Neural cell (in vitro differentiated cells): ENCODE results near the gene GFPT1. TPM values are rescaled to one million over a fixed set of nuclear protein-coding genes. Genes with fewer than 3 reads are reported as not detected.

ENCODE experiments used
- H2AFZ ChIP-seq: fragments of 200-600, 300-800 bp; sonication (generic), shearing (Covaris generic); 2 replicates; pipeline ENCODE4 v1.6.0; 2014; ENCODE audit warnings: low read depth, mild to moderate bottlenecking, antibody characterized with exemption, low read length, moderate library complexity
- H3F3A ChIP-seq: fragments of 200-600 bp; shearing (Covaris generic); 2 replicates; pipeline ENCODE4 v1.6.1; 2016; ENCODE audit warnings: mild to moderate bottlenecking, moderate library complexity, mixed read lengths, antibody characterized with exemption, low read length; ENCODE audit not compliant: insufficient read depth, poor library complexity, severe bottlenecking
- H3K27ac ChIP-seq: fragments of 200-600, 300-800 bp; sonication (generic), shearing (Covaris generic); 2 replicates; pipeline ENCODE4 v1.5.1; 2014; ENCODE audit warnings: mild to moderate bottlenecking, low read length, moderate library complexity
- H3K27me3 ChIP-seq: fragments of 300-800, 200-600 bp; sonication (generic), shearing (Covaris generic); 2 replicates; pipeline ENCODE4 v1.6.0; 2014; ENCODE audit warnings: mild to moderate bottlenecking, low read depth, low read length, moderate library complexity; ENCODE audit not compliant: insufficient read depth
- H3K36me3 ChIP-seq: fragments of 300-800, 200-600 bp; sonication (generic), shearing (Covaris generic); 2 replicates; pipeline ENCODE4 v1.5.1; 2014; ENCODE audit warnings: mild to moderate bottlenecking, antibody characterized with exemption, low read length, moderate library complexity; ENCODE audit not compliant: insufficient read depth
- H3K4me2 ChIP-seq: fragments of 300-800, 200-600 bp; sonication (generic), shearing (Covaris generic); 2 replicates; pipeline ENCODE4 v1.6.0; 2014; ENCODE audit warnings: mild to moderate bottlenecking, low read length
- H3K4me3 ChIP-seq: fragments of 300-800, 200-600 bp; sonication (generic), shearing (Covaris generic); 2 replicates; pipeline ENCODE4 v1.5.1; 2014; ENCODE audit warnings: mild to moderate bottlenecking, low read length, moderate library complexity
- H3K79me2 ChIP-seq: fragments of 200-600 bp; shearing (Covaris generic); replicated peaks from 2 replicates; pipeline ENCODE4 v1.6.0; 2014; ENCODE audit warnings: mild to moderate bottlenecking, low read length, moderate library complexity; ENCODE audit not compliant: insufficient read depth
- H3K9ac ChIP-seq: fragments of 300-800, 200-600 bp; sonication (generic), shearing (Covaris generic); 2 replicates; pipeline ENCODE4 v1.6.1; 2016; ENCODE audit warnings: mild to moderate bottlenecking, low read length, mixed read lengths
- H3K9me2 ChIP-seq: fragments of 200-600 bp; shearing (Covaris generic); 2 replicates; pipeline ENCODE4 v1.6.1; 2016; ENCODE audit warnings: mild to moderate bottlenecking, low read length, mixed read lengths; ENCODE audit not compliant: insufficient read depth
- H3K9me3 ChIP-seq: fragments of 200-600, 300-800 bp; sonication (generic), shearing (Covaris generic); 2 replicates; pipeline ENCODE4 v1.6.1; 2016; ENCODE audit warnings: mild to moderate bottlenecking, mixed run types, low read length, moderate library complexity, mixed read lengths
- H4K20me1 ChIP-seq: fragments of 200-600 bp; shearing (Covaris generic); 2 replicates; pipeline ENCODE4 v1.6.1; 2016; ENCODE audit warnings: mild to moderate bottlenecking, mixed run types; ENCODE audit not compliant: insufficient read depth
- EP300 ChIP-seq: fragments of 450-650 bp; conservative IDR thresholded peaks from 2 replicates; pipeline ENCODE4 v1.6.1; 2014; ENCODE audit warnings: antibody characterized with exemption, mild to moderate bottlenecking, moderate library complexity; ENCODE audit not compliant: poor library complexity, severe bottlenecking
- EZH2 ChIP-seq: fragments of 200-600, 300-800 bp; shearing (Covaris generic), sonication (generic); IDR thresholded peaks from 2 replicates; pipeline ENCODE4 v1.6.1; 2014; ENCODE audit warnings: antibody characterized with exemption, low read length, borderline replicate concordance, mild to moderate bottlenecking; ENCODE audit not compliant: insufficient read depth, poor library complexity, severe bottlenecking
- MXI1 ChIP-seq: fragments of 450-650 bp; conservative IDR thresholded peaks from 2 replicates; pipeline ENCODE4 v1.6.1; 2014; ENCODE audit warnings: antibody characterized with exemption, mild to moderate bottlenecking; ENCODE audit not compliant: poor library complexity, severe bottlenecking
- POLR2AphosphoS5 ChIP-seq: IDR thresholded peaks from 2 replicates; pipeline ENCODE4 v1.6.1; 2012
- RAD21 ChIP-seq: fragments of 450-650 bp; conservative IDR thresholded peaks from 2 replicates; pipeline ENCODE4 v1.6.1; 2014; ENCODE audit warnings: antibody characterized with exemption, mild to moderate bottlenecking, moderate library complexity
- SMC3 ChIP-seq: fragments of 450-650 bp; conservative IDR thresholded peaks from 2 replicates; pipeline ENCODE4 v1.6.1; 2014; ENCODE audit warnings: antibody characterized with exemption, mild to moderate bottlenecking, moderate library complexity; ENCODE audit not compliant: poor library complexity
- TAF1 ChIP-seq: IDR thresholded peaks from 2 replicates; pipeline ENCODE4 v1.6.1; 2012; ENCODE audit warnings: low read depth
- polyA plus RNA-seq: library from polyadenylated mRNA; depleted of rRNA; stranded (reverse); fragments of >200 nt; gene quantifications from 2 replicates; pipeline ENCODE4 v1.2.3, GENCODE V29; 2014
- TF ChIP-seq, protein P1 (sequence below): IDR thresholded peaks from 2 replicates; pipeline ENCODE4 v1.6.1; 2012; ENCODE audit warnings: borderline replicate concordance
- TF ChIP-seq, protein P2 (sequence below): fragments of 450-650 bp; IDR thresholded peaks from 2 replicates; pipeline ENCODE4 v1.5.1; 2014; ENCODE audit warnings: antibody characterized with exemption, mild to moderate bottlenecking, moderate library complexity; ENCODE audit not compliant: poor library complexity, severe bottlenecking

The GFPT1 gene
- polyA plus RNA-seq, 1 donor from 2014 or later = 39.4 TPM

DNA sequence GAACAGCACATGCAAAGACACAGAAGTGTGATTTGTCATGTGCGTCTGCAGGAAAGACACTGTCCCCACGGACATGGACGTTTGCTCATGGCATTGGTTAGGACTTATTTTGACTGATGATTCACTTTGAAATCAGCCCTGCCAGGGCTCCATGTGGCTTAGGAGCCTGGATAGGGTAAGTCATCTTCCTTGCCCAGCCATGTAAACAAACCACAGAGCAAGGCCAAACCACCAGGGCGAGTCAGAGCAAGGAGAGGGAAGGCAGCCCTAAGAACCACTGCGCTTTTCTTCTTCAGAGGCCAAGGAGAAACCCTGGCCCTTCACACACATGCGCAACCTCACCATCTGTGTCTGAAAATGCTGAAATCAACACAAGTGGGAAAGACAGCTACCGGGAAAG lies 88.8 kb downstream of the GFPT1 start:
- Histone ChIP-seq H3K79me2 (no peaks in the 10 kb centered on the region), H3K4me3 (no peak overlapping the region), H3K36me3 (no peaks in the 10 kb centered on the region), H3K27me3 (no peaks in the 10 kb centered on the region), H3F3A (no peaks in the 10 kb centered on the region), H4K20me1 (no peaks in the 10 kb centered on the region), H2AFZ (no peak overlapping the region), H3K9ac (no peak overlapping the region), H3K27ac (no peak overlapping the region), H3K9me3 (no peaks in the 10 kb centered on the region), H3K4me2 (no peak overlapping the region), H3K9me2 (no peaks in the 10 kb centered on the region)
- TF ChIP-seq MXI1 (no peak), EZH2 (no peak), RAD21 (no peak), SMC3 (no peak), TAF1 (no peak), EP300 (no peak), POLR2AphosphoS5 (no peak)
- TF ChIP-seq, protein P1, sequence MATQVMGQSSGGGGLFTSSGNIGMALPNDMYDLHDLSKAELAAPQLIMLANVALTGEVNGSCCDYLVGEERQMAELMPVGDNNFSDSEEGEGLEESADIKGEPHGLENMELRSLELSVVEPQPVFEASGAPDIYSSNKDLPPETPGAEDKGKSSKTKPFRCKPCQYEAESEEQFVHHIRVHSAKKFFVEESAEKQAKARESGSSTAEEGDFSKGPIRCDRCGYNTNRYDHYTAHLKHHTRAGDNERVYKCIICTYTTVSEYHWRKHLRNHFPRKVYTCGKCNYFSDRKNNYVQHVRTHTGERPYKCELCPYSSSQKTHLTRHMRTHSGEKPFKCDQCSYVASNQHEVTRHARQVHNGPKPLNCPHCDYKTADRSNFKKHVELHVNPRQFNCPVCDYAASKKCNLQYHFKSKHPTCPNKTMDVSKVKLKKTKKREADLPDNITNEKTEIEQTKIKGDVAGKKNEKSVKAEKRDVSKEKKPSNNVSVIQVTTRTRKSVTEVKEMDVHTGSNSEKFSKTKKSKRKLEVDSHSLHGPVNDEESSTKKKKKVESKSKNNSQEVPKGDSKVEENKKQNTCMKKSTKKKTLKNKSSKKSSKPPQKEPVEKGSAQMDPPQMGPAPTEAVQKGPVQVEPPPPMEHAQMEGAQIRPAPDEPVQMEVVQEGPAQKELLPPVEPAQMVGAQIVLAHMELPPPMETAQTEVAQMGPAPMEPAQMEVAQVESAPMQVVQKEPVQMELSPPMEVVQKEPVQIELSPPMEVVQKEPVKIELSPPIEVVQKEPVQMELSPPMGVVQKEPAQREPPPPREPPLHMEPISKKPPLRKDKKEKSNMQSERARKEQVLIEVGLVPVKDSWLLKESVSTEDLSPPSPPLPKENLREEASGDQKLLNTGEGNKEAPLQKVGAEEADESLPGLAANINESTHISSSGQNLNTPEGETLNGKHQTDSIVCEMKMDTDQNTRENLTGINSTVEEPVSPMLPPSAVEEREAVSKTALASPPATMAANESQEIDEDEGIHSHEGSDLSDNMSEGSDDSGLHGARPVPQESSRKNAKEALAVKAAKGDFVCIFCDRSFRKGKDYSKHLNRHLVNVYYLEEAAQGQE = no peak
- TF ChIP-seq, protein P2, sequence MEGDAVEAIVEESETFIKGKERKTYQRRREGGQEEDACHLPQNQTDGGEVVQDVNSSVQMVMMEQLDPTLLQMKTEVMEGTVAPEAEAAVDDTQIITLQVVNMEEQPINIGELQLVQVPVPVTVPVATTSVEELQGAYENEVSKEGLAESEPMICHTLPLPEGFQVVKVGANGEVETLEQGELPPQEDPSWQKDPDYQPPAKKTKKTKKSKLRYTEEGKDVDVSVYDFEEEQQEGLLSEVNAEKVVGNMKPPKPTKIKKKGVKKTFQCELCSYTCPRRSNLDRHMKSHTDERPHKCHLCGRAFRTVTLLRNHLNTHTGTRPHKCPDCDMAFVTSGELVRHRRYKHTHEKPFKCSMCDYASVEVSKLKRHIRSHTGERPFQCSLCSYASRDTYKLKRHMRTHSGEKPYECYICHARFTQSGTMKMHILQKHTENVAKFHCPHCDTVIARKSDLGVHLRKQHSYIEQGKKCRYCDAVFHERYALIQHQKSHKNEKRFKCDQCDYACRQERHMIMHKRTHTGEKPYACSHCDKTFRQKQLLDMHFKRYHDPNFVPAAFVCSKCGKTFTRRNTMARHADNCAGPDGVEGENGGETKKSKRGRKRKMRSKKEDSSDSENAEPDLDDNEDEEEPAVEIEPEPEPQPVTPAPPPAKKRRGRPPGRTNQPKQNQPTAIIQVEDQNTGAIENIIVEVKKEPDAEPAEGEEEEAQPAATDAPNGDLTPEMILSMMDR = no peak

DNA sequence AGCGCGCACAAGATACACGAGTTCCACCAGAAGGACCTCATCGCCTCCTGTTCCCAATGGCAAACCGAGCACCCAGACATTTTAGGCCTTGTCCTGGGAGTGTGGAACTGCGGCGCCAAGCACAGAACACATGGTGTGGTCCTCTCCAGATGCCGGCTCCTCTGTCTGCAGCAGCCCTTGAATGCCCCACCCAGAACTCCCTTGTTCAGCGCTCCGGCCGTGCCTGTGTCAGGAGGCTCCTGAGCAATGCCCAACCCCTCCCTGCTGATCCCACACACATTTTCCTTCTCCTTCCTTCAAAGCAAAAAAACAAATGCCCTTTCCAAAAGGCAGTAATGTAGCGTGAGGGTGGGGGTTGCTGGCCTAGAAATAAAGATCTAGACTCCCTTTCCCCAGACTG lies 89.8 kb downstream of the GFPT1 start:
- no peak overlapping the region for H3K4me3 ChIP-seq
- TF ChIP-seq SMC3 = no peak
- TF ChIP-seq, protein P2 = no peak
- no peak for TF ChIP-seq MXI1
- TF ChIP-seq, protein P1 = no peak
- TF ChIP-seq EP300 = no peak
- no peak for TF ChIP-seq POLR2AphosphoS5
- TF ChIP-seq RAD21 = no peak
- no peak for TF ChIP-seq EZH2
- no peak for TF ChIP-seq TAF1

More for the DNA sequence above, 89.8 kb downstream of the GFPT1 start:
- H3K27me3 ChIP-seq = no peaks in the 10 kb centered on the region
- H3K9me3 ChIP-seq = no peaks in the 10 kb centered on the region
- no peaks in the 10 kb centered on the region for H3F3A ChIP-seq
- H3K9ac ChIP-seq = no peak overlapping the region
- no peak overlapping the region for H3K4me2 ChIP-seq
- H3K9me2 ChIP-seq = no peaks in the 10 kb centered on the region
- H3K27ac ChIP-seq = no peak overlapping the region
- H2AFZ ChIP-seq = no peak overlapping the region
- H3K36me3 ChIP-seq = no peaks in the 10 kb centered on the region
- H3K79me2 ChIP-seq = no peaks in the 10 kb centered on the region
- H4K20me1 ChIP-seq = no peaks in the 10 kb centered on the region
